Loucy (cell line): ENCODE data around the gene PAM16.

Source experiments
- H2AFZ ChIP-seq: fragments of 200-600 bp; sonication (generic); 2 replicates; pipeline ENCODE4 v1.6.0; 2016; ENCODE audit warnings: antibody characterized with exemption, mild to moderate bottlenecking, low read length, moderate library complexity
- H3F3A ChIP-seq: fragments of 200-600 bp; 2 replicates; pipeline ENCODE4 v1.6.0; 2016; ENCODE audit warnings: antibody characterized with exemption, low read depth, mild to moderate bottlenecking
- H3K27me3 ChIP-seq: fragments of 200-600 bp; sonication (generic); 2 replicates; pipeline ENCODE4 v1.6.1; 2014; ENCODE audit warnings: low read length, mild to moderate bottlenecking; ENCODE audit not compliant: insufficient read depth, poor library complexity, severe bottlenecking
- H3K36me3 ChIP-seq: fragments of 200-600 bp; sonication (generic); 2 replicates; pipeline ENCODE4 v1.6.1; 2016; ENCODE audit warnings: low read length; ENCODE audit not compliant: insufficient read depth
- H3K4me1 ChIP-seq: fragments of 200-600 bp; sonication (generic); 2 replicates; pipeline ENCODE4 v1.5.1; 2014; ENCODE audit warnings: low read length, mild to moderate bottlenecking; ENCODE audit not compliant: insufficient read depth, poor library complexity, severe bottlenecking
- H3K4me2 ChIP-seq: fragments of 200-600 bp; sonication (generic); 2 replicates; pipeline ENCODE4 v1.6.0; 2014; ENCODE audit warnings: antibody characterized with exemption, low read length, low read depth, mild to moderate bottlenecking; ENCODE audit not compliant: poor library complexity, severe bottlenecking
- H3K4me3 ChIP-seq: fragments of 200-600 bp; sonication (generic); 2 replicates; pipeline ENCODE4 v1.5.1; 2014; ENCODE audit warnings: low read length, mild to moderate bottlenecking, mixed read lengths; ENCODE audit not compliant: poor library complexity, severe bottlenecking
- H3K79me2 ChIP-seq: fragments of 200-600 bp; sonication (generic); 2 replicates; pipeline ENCODE4 v1.6.1; 2014; ENCODE audit warnings: low read length; ENCODE audit not compliant: insufficient read depth
- H3K9ac ChIP-seq: fragments of 200-600 bp; sonication (generic); 2 replicates; pipeline ENCODE4 v1.6.0; 2014; ENCODE audit warnings: mild to moderate bottlenecking, low read depth, low read length, moderate library complexity; ENCODE audit not compliant: poor library complexity, severe bottlenecking
- H3K9me2 ChIP-seq: fragments of 200-600 bp; sonication (generic); replicated peaks from 2 replicates; pipeline ENCODE4 v1.6.1; 2016; ENCODE audit warnings: low read depth, low read length, mixed read lengths
- H3K9me3 ChIP-seq: fragments of 200-600 bp; sonication (generic); 2 replicates; pipeline ENCODE4 v1.6.1; 2014; ENCODE audit warnings: mild to moderate bottlenecking, antibody characterized with exemption, low read length, low read depth; ENCODE audit not compliant: insufficient read depth
- H4K20me1 ChIP-seq: fragments of 200-600 bp; sonication (generic); 2 replicates; pipeline ENCODE4 v1.6.0; 2014; ENCODE audit warnings: antibody characterized with exemption, low read length, mild to moderate bottlenecking; ENCODE audit not compliant: insufficient read depth, poor library complexity, severe bottlenecking
- CTCF ChIP-seq: fragments of 200-600 bp; sonication (generic); conservative IDR thresholded peaks from 2 replicates; pipeline ENCODE4 v1.5.1; 2014; ENCODE audit warnings: mild to moderate bottlenecking, antibody characterized with exemption, low read length
- EZH2phosphoT487 ChIP-seq: fragments of 200-600 bp; IDR thresholded peaks from 2 replicates; pipeline ENCODE4 v1.6.1; 2018; ENCODE audit warnings: antibody characterized with exemption, mild to moderate bottlenecking, moderate library complexity, borderline replicate concordance

Gene PAM16

GRCh38 chr16:4373356-4373908, 22.3 kb upstream of the PAM16 start:
- Histone ChIP-seq H3K4me2 (no peak overlapping the region), H3K79me2 (no peaks in the 10 kb centered on the region), H3K9ac (no peak overlapping the region), H3K4me3 (no peak overlapping the region), H3K9me3 (no peaks in the 10 kb centered on the region), H3K36me3 (no peaks in the 10 kb centered on the region), H3F3A (no peaks in the 10 kb centered on the region), H3K9me2 (no peaks in the 10 kb centered on the region), H2AFZ (no peak overlapping the region), H3K27me3 (no peaks in the 10 kb centered on the region), H3K4me1 (no peaks in the 10 kb centered on the region), H4K20me1 (no peaks in the 10 kb centered on the region)
- no peak for TF ChIP-seq CTCF
- no peak for TF ChIP-seq EZH2phosphoT487

GRCh38 chr16:4372578-4373355, 21.6 kb upstream of the PAM16 start:
- no peaks in the 10 kb centered on the region for H3K4me1 ChIP-seq
- no peaks in the 10 kb centered on the region for H3F3A ChIP-seq
- no peaks in the 10 kb centered on the region for H3K79me2 ChIP-seq
- H2AFZ ChIP-seq: no peak overlapping the region
- no peaks in the 10 kb centered on the region for H3K36me3 ChIP-seq
- H3K27me3 ChIP-seq: no peaks in the 10 kb centered on the region
- no peaks in the 10 kb centered on the region for H3K9me2 ChIP-seq
- H3K9ac ChIP-seq: no peak overlapping the region
- TF ChIP-seq CTCF (no peak), EZH2phosphoT487 (no peak)
- no peak overlapping the region for H3K4me3 ChIP-seq
- H3K9me3 ChIP-seq: no peaks in the 10 kb centered on the region
- H3K4me2 ChIP-seq: no peak overlapping the region
- H4K20me1 ChIP-seq: no peaks in the 10 kb centered on the region

GRCh38 chr16:4372001-4372577, 21.0 kb upstream of the PAM16 start:
- TF ChIP-seq EZH2phosphoT487: no peak
- no peak for TF ChIP-seq CTCF
- Histone ChIP-seq H3K9ac (no peak overlapping the region), H3K4me3 (no peak overlapping the region), H3F3A (no peaks in the 10 kb centered on the region), H3K79me2 (no peaks in the 10 kb centered on the region), H3K9me3 (no peaks in the 10 kb centered on the region), H3K9me2 (no peaks in the 10 kb centered on the region), H3K4me2 (no peak overlapping the region), H3K4me1 (no peaks in the 10 kb centered on the region), H3K36me3 (no peaks in the 10 kb centered on the region), H3K27me3 (no peaks in the 10 kb centered on the region), H2AFZ (no peak overlapping the region), H4K20me1 (no peaks in the 10 kb centered on the region)
